Activated CD8-positive, alpha-beta memory T cell treated with anti-CD3 and anti-CD28 coated beads, Interleukin-2, amount 50 U/mL, for 1 hour (primary cell): ENCODE data around the gene CDK7.
"Not testable (repeated sequence)": the region's sequence is repeated elsewhere in the genome, so short reads cannot be mapped to it uniquely, and the experiment has no call there.

Experiments
- DNase-seq: peaks from one replicate; pipeline ENCODE4 v3.0.0-alpha.2; 2020; ENCODE audit errors: extremely low read depth

The CDK7 gene

DNA sequence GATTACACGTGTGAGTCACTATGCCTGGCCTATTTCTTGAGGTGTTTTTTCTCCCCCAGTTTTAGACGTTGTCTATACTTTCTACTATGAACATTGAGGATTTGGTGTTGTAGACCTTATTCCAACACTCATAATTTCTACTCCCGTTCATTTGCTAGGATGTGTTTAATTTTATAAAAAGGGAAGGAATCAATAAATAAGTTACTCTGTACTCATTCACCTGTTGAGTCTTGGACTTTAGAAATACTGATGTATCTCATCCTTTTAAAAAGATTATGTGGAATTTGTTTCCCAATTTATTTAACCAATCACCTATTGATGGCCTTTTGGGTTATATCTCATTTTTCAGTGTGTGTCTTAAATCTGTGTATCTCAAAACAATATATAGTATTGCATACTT, 3.2 kb downstream of the CDK7 start:
- no peak for DNase-seq

GRCh38 chr5:69238760-69239251, 4.1 kb downstream of the CDK7 start:
- DNase-seq = no peak

DNA sequence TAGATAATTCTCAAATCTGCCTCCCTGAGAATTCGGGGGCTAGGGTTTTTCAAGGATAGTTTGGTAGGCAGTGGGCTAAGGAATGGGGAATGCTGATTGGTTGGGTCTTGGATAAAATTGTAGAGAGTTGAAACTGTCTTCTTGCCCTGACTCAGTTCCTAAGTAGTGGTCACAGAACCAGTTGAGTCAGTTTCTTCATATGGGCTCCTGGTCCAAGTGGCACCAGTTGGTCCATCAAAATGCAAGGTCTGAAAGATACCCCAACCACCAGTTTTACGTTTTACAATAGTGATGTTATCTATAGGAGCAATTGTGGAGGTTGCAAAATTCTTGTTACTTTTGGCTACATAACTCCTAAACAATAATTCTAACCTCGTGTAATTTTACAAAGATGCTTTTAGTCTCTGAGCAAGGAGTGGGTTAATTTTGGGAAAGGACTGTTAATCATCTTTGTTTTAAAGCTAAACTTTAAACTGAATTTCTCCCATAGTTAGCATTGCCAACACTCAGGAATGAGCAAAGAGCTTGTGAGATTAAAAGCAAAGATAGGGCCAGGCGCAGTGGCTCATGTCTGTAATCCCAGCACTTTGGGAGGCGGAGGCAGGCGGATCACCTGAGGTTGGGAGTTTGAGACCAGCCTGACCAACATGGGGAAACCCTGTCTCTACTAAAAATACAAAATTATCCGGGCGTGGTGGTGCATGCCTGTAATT, 7.7 kb downstream of the CDK7 start:
- DNase-seq = no peak

DNA sequence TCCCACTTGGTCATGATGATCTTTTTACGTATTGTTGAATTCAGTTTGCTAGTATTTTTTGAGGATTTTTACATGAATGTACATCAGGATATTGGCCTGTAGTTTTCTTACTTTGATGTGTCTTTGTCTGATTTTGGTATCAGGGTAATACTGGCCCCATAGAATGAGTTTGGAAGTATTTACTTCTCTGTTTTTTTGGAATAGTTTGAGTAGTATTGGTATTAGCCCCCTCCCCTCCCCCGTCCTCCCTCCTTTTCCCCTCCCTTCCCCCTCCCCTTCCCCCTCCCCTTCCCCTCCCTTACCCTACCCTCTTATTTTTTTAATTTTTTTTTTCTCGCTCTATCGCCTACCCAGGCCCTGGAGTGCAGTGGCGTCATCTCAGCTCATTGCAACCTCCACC, 10.3 kb downstream of the CDK7 start:
- DNase-seq = no peak

DNA sequence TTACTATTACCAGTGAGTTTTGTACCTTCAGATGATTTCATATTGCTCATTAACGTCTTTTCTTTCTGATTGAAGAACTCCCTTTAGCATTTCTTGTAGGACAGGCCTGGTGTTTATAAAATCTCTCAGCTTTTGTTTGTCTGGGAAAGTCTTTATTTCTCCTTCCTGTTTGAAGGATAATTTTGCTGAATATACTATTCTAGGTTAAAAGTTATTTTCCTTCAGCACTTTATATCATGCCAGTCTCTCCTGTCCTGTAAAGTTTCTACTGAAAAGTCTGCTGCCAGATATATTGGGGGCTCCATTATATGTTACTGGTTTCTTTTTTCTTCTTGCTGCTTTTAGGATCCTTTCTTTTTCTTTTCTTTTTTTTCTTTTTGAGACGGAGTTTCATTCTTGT, 13.3 kb downstream of the CDK7 start:
- DNase-seq = no peak

DNA sequence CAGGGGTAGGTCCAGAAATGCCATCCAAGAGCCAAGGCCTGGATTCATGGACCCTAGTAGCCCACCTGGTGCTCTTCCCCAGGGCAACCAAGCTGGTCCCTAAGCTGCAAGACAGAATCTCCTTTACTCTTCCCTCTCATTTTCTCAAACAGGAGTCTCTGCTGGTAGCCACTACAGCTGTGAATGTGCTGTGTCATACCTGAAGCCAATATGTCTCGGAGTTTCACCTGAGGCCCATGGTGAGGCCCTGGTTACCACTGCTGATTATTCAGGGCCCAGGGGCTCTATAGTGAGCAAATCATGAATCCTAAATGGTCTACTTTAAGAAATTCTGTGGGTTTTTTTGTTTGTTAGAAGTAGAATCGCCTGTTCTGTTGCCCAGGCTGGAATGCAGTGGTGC, 15.9 kb downstream of the CDK7 start:
- no peak for DNase-seq

- no peak for DNase-seq
These were observed 17.8 kb downstream of the CDK7 start for GRCh38 chr5:69252437-69252836.

DNA sequence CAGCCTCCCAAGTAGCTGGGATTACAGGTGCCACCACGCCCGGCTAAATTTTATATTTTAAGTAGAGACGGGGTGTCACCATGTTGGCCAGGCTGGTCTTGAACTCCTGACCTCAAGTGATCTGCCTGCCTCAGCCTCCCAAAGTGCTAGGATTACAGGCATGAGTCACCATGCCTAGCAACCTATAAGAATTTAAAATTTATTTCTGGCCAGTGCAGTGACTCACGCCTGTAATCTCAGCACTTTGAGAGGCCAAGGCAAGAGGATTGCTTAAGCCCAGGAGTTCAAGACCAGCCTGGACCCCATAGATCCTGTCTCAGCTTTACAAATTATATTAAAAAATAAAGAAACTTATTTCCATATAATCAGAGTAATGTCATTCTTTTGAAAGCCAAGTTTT, 21.3 kb downstream of the CDK7 start:
- not testable (repeated sequence) for DNase-seq

GRCh38 chr5:69257577-69257976, 22.9 kb downstream of the CDK7 start:
- no peak for DNase-seq

DNA sequence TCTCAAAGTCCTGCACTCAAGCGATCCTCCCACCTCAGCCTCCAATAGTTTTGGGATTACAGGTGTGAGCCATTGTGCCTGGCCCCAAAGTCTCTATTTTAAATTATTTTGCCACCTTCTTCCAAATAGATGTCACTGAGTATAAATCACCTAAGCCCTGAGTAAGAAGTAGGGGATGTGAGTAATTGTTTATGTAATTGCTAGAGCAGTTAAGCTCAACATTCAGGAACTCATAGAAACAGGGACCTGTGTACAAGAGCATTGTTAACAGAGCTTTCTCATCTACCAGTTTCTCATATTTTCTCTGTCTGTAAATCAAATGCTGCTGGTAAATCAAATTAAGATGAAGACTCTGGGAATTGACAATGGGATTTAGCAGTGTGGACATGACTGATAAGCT, 26.3 kb downstream of the CDK7 start:
- DNase-seq = no peak

DNA sequence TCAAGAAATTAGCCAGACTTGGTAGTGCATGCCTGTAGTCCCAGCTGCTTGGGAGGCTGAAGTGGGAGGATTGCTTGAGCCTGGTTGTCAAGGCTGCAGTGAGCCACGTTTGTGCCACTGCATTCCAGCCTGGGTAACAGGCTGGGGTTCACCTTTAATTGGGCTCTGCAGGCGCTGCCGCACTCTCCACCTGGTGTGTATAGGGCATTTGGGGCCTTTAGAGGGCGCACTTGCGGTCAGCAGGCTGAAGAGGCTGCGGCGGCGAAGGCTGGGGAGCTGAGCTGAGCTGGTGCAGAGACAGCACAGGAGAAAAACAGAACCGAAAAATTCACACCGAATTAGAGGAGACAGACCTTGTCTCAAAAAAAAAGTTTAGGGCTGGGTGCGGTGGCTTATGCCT, 31.2 kb downstream of the CDK7 start:
- no peak for DNase-seq

GRCh38 chr5:69268899-69269298, 34.2 kb downstream of the CDK7 start:
- DNase-seq = no peak

GRCh38 chr5:69270840-69271239, 36.2 kb downstream of the CDK7 start:
- no peak for DNase-seq

DNA sequence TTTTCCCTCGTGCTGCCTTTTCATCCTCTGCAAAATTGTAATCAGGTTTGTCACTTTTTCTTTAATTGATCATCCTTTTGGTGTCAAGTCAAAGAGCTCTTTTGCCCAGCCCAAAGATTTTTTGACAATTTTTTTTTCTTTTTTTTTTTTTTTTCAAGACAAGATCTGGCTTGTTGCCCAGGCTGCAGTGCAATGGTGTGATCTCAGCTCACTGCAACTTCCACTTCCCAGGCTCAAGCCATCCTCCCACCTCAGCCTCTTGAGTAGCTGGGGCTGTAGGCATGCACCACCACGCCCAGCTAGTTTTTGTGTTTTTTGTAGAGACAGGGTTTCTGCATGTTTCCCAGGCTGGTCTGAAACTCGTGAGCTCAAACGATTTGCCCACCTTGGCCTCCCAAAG, 36.7 kb downstream of the CDK7 start:
- no peak for DNase-seq

DNA sequence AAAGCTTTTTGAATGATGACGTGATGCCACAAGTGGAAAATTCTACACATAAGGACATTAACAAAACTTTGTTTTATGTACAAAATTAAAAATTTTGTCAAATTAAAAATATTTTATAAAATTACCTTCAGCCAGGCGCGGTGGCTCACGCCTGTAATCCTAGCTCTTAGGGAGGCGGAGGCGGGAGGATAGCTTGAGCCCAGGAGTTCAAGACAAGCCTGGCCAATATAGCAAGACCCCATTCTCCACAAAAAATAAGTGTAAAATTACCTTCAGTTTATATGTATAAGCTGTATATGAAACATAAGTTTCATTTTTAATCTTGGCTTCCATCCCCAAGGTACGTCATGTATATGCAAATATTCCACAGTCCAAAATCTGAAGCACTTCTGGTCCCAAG, 40.9 kb downstream of the CDK7 start:
- DNase-seq = no peak

- no peak for DNase-seq
These were observed 41.9 kb downstream of the CDK7 start for GRCh38 chr5:69276422-69277174.

DNA sequence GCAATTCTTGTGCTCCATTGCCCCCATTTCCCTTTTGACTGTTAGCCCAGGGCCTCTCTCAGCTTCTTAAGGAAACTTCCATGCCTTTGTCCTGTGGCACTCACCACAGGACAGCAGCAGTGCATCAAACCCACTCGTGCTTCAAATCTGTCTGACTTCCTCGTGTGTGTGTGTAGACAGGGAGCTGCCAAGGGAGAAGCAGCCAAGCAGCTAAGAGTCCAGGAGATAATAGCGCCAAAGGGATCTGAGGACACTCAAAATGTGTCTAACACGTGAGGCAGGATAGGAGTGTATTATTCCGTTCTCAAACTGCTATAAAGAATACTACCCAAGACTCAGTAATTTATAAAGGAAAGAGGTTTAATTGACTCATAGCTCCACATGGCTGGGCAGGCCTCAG, 44.8 kb downstream of the CDK7 start:
- no peak for DNase-seq

- DNase-seq = no peak
These were observed 46.4 kb downstream of the CDK7 start for GRCh38 chr5:69281114-69281513.

- no peak for DNase-seq
These were observed 49.5 kb downstream of the CDK7 start for GRCh38 chr5:69284203-69284602.

DNA sequence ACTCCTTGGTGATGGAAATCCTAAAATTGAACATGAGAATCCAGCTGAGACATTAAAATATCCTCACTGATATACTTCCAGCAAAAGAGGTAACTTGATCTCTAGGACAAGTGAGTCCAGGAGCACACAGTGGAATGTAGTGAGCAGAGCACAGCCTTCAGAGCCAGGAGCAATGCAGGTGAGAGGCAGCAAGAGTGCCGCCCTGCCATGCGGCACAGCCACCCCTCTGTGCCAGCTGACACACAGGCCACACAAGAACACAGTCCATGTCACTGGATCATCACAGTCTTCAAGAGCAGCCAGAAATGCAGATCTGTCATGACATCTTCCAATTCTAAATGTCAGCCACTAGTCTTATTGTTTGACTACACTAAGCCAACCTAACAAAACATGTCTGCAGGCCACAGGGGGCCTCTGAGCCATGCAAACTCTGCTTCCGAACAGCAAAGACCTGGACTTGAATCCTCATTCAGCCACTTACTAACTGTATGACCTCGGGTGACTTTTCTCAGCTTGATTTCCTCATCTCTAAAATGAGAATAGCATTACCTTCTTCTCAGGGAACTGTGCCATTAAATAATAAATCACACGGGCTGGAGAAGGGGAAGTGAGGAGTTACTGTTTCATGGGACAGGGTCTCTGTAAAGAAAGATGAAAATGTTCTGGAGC, 50.9 kb downstream of the CDK7 start:
- no peak for DNase-seq

- no peak for DNase-seq
These were observed 53.4 kb downstream of the CDK7 start for GRCh38 chr5:69288069-69288468.

GRCh38 chr5:69288688-69289087, 54.0 kb downstream of the CDK7 start:
- no peak for DNase-seq

DNA sequence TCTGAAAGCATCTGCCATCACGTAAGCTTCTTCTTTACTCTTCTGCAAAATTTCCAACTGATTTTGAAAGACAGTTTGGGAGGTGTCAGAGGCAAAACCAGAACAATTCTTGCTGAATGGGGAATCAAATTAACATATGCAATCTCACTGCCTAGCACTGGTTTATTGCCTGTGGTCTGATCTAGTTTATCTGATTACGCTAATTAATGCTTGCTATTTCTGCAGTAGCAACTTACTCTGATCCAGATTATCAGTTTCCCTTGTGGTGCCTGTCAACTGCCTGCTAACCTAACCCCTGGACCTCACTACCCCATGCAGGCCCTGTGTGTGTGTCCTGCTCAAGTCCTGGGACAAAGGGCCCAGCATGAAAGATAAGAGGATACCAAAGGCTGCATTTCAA, 57.6 kb downstream of the CDK7 start:
- no peak for DNase-seq
